NCI-H82 treated with DMSO at 0.1 percent for 48 hours (cell line): ENCODE measurements around the gene ZRANB2.

Source experiments
- DNase-seq: peaks from one replicate; lab custom pipeline; 2025; ENCODE audit not compliant: unreplicated experiment; lab: John Stamatoyannopoulos, UW

ZRANB2 gene

DNA sequence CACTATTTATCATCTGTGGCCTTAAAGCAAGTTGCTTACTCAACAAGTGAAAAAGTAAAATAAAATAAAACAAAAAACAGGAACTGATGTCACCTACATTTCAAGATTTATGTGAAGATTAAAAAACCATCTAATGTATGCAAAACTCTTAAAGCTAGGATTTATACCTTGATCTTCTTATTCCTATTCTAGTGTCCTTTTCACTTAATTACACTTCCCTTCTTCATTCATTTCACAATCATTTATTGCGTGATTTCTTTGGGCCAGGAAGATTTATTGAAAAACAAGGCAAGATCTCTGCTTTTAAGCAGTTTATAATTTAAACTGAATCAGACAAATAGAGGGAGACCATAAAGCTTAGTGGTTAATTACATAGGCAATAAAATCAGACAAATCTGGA lies 51.9 kb downstream of the ZRANB2 start:
- DNase-seq: no peak

DNA sequence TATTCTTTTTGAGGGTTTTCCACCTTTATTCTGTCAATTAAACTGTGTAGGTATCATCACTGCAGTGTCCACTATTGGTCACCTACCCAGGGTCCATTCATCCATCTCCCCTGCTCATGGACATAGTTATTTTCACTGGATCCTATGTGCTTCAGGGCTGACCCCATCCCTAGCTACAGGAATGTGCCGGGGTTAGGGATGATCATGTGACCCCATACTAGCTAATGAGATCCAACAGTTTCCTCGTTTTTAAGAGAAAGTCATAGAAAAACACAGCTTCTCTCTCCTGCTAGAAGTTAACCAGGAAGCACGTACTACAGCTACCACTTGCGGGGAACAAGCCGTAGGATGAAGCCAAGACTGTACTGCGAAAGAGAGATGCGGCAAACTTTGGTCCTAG lies 52.8 kb downstream of the ZRANB2 start:
- no peak for DNase-seq

DNA sequence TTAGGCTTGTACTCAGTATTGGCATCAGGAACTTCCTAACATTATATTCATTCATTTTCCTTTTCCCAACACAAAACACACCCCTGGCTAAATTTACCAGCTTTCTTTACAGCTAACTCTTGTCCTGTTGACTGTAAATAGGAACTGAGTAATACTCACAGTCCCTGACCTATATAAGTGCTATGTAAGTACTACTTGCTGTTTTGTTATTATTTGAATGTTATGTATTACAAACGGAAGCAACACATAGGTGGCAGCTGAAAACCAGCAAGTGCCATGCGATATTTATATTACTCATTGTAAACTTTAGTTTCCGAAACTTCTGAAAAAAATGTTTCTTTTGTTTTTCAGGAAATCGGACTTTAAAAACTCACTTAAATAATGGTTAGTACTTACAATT lies 54.7 kb downstream of the ZRANB2 start:
- DNase-seq: no peak

DNA sequence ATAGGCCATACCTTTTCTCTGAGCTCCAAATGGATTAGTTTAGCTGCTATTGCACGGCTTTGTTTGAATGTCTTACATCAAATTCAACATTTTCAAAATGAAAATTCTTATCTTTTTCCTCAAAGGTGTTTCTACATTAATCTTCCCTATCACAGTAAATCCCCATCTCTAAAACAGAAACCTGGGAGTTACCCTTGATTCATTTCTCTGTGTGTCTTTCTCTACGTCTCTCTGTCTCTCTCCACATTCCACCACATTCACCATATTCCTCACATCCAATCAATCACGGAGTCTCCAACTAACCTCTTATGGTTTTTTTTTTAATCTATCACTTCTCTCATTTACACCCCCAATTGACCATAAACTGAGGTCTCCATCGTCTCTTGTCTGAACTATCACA lies 57.3 kb downstream of the ZRANB2 start:
- no peak for DNase-seq

DNA sequence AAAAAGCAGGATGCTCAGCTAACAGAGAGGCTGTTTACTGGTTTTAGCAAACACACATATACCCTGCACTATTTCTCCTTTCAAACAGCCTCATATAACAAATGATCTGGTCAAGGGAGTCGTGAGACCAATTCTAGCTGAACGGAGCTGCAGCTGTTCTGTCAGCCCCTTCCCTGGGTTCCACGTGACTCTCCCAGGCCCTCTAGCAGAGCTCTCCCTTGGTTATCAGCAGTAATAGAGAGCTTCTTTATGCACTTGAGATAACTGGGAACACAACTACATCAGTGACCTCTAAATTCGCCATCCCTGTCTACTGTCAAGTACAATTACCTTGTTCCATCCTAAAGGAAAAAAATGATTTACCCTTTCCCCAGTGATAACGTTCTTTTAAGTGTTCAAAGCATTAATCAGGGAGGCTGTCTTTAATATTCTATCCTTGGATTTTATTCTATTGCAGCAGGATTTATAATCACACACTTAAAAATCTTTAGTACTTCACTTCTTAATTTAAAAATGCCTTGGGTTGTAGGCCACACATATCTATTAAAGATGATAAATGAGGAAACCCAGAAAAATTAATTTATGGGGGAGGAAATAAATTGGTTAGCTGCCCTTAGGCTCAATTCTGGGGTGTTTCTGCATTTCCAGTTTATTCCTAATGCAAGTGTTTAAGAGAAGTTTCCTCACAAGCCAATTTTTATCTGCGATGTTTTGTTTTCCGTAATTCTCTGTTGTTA lies 61.4 kb downstream of the ZRANB2 start:
- DNase-seq: no peak

DNA sequence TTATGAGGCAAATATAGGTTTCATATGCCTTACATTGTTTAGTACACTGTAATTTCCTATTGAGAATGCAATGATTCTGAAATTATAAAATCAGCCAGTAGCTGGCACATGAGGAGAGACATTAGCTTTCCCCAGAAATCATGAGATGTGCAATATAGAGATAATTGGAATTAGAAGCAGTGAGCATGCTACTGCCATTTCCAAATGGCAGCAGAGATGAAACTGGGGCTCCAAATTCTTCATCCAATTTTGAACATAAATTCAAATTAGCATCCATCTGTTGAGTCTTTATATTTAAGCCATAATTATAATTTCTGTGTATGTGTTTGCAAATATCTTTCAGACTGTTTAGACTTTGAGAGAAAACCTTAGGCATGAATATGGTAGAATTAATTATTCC lies 62.0 kb downstream of the ZRANB2 start:
- DNase-seq: no peak

DNA sequence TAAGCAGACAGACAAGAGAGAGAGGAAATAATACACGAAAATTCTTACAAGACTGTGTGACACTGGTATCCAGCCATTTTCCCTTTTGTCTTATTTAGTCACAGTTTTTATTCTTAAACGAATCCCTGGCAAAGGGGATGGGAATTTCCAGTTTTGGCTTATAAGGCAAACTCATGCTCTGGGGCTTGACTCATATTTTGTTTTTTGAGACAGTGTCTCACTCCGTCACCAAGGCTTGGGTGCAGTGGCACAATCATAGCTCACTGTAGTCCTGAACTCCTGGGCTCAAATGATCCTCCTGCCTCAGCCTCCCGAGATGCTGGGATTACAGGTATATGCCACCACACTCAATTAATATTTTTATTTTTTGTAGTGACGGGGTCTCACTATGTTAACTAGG lies 65.1 kb downstream of the ZRANB2 start:
- no peak for DNase-seq

DNA sequence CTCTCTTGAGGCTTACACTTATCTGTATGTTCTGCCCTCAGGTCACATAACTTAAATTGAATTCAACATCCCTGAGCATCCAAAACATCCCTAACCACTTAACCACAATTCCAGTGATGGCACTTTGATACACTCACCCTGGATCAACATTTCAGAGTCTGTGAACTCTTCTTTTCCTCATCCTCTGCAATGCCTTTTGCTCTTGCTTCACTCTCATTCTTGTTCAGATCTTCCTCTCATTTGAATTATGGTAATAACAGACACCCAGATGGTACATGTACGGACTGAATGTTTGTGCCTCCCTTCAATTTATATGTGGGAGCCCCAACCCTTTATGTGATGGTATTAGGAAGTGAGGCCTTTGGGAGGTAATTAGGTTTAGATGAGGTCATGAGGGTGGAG lies 66.7 kb downstream of the ZRANB2 start:
- no peak for DNase-seq
